Activated T-cell treated with anti-CD3 and anti-CD28 coated beads, Interleukin-2, amount 50 U/mL, for 24 hours (primary cell): ENCODE data around the gene LHX5.
A peak's percentile ranks its signal among the peaks of the same experiment; 100 is the strongest.

Source experiments
- DNase-seq: peaks from one replicate; pipeline ENCODE4 v3.0.0-alpha.2; 2020
- H3K27ac Mint-ChIP-seq: 2 replicates; pipeline ENCODE4 v1.8.0; 2020; ENCODE audit warnings: mild to moderate bottlenecking, mixed read lengths
- H3K27me3 Mint-ChIP-seq: 2 replicates; pipeline ENCODE4 v1.8.0; 2020; ENCODE audit warnings: mixed read lengths
- H3K36me3 Mint-ChIP-seq: 2 replicates; pipeline ENCODE4 v1.8.0; 2020; ENCODE audit warnings: low read depth, mixed read lengths
- H3K4me1 Mint-ChIP-seq: 2 replicates; pipeline ENCODE4 v1.8.0; 2020; ENCODE audit warnings: low read depth, mixed read lengths
- H3K4me3 Mint-ChIP-seq: 2 replicates; pipeline ENCODE4 v1.8.0; 2020; ENCODE audit warnings: mild to moderate bottlenecking, moderate library complexity, mixed read lengths
- H3K9me3 Mint-ChIP-seq: 2 replicates; pipeline ENCODE4 v1.8.0; 2020; ENCODE audit warnings: mixed read lengths

LHX5 gene

DNA sequence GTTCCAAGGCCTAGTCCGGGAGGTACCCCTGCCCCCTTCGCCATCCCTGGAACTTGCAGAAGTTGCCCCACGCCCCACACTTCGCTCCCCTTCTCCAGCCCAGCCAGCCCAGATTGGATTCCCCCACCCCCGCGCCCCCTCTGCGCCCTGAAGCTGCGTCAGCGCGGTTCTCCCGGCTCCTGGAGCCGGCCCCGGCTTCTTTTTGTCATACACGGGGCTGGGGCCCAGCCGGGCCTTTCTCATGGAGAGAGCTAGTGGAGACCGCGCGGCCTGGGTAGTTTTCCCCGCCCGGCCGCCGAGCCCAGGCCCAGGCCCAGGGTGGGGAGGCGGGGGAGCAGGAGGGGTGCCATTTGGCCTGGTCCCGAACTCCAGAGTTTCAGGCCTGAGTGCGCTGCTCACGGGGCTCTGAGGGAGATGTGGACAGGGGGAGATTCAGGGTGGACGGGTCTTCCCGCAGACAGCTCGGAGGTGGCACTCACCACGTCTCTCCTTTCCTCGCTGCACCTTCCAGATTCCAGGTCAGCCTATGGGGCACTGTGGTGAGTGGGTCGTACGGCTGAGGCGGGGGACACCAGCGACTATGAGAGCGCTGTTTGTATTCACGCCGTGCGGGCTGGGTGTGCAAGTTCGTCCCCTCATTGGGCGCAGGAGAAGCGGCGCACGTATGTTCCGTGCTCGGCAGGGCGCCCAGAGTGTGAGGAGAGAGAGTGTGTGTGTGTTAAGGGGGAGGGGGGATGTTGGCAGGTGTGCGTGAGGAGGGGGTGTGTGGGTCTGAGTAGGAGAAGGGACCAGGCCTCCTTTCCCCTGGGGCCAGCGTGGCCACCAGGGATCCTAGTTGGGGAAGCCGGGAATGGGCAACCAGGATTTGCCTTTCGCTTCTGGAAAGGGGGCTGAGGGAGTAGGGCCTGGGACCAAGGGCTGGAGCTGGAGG is 785 bp upstream of the LHX5 start:
- DNase-seq = no peak
- Mint-ChIP-seq H3K4me1 (peaks cover 12% of the 10 kb centered on the region), H3K36me3 (no peaks in the 10 kb centered on the region), H3K4me3 (no peak overlapping the region), H3K9me3 (no peaks in the 10 kb centered on the region), H3K27ac (no peak overlapping the region), H3K27me3 (peaks cover 91% of the 10 kb centered on the region)

DNA sequence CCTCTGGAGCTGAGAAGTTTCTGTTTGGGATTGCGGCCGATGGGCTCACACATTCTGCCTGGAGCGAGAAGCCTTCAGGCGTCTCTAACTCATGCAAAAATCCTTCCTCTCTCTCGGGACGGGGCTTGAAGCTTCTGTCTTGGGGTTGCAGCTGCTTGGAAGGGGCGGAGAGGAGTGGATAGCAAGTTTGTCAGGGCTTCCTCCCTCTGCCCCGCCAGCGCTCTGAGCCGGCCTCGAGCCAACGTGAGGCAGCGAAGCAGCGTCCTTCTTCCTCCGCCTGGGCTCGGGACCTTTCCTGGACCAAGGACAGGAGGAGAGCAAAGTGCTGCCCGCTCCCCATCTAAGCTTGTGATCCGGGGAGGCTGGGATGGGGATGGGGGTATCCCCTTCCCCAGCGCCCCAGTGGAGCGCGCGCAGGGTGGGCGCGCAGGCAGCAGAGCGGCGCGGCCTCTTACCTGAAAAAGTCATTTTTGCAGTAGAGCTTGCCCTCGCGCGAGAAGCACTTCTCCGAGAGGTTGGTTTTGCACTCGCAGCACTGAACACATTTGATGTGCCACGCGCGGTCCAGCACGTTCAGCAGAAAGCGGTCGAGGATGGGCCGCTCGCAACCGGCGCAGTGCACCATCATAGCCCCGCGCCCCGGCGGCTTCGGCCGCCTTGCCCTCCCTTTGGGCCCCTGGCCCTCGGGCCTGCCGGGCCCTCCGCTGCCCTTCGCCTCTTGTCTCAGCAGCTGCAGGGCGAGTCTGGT is 626 bp downstream of the LHX5 start:
- no peak overlapping the region for H3K4me3 Mint-ChIP-seq
- H3K27me3 Mint-ChIP-seq = peaks cover 95% of the 10 kb centered on the region
- DNase-seq = no peak
- H3K9me3 Mint-ChIP-seq = no peaks in the 10 kb centered on the region
- peaks cover 16% of the 10 kb centered on the region for H3K4me1 Mint-ChIP-seq
- H3K36me3 Mint-ChIP-seq = no peaks in the 10 kb centered on the region
- no peak overlapping the region for H3K27ac Mint-ChIP-seq

DNA sequence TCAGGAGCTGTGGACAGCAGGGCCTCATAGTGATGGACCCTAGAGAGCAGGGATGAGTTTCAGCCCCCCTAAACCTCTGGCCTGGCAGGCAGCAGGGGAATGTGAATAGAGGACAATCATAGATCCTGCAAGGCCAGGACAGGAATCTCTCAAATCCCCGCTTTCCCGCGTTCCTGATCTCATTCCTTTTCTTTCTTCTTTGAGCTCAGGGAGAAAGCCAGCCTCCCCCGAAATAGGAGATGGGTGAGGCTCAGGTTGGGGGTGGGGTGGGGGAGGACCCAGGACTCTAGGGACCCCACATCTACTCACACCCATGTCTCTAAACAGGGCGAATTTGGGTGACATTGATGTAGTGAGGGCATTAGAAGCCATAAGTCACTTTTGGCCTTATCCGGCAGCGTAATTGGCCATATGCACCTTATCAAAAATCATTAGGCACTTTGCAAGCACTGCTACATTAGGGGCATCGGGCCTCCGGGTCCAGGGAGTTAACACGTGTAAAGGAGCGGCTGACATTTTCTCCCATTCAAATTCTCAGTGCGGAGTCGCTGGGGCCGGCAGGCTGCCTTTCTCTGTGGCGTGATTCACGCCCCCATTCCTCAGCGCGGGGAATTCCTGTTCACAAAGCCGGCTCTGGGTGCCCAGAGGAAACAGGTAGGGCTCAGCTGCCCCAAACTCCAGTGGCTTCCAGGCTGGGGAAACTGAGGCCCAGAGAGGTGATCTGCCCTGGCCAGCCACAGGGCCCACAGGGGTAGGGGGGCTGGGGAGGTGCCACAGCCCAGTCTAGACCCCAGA is 1.5 kb downstream of the LHX5 start:
- H3K4me3 Mint-ChIP-seq = no peak overlapping the region
- no peak for DNase-seq
- H3K27ac Mint-ChIP-seq = no peak overlapping the region
- peaks cover 91% of the 10 kb centered on the region for H3K27me3 Mint-ChIP-seq
- no peaks in the 10 kb centered on the region for H3K36me3 Mint-ChIP-seq
- peaks cover 14% of the 10 kb centered on the region for H3K4me1 Mint-ChIP-seq
- no peaks in the 10 kb centered on the region for H3K9me3 Mint-ChIP-seq

DNA sequence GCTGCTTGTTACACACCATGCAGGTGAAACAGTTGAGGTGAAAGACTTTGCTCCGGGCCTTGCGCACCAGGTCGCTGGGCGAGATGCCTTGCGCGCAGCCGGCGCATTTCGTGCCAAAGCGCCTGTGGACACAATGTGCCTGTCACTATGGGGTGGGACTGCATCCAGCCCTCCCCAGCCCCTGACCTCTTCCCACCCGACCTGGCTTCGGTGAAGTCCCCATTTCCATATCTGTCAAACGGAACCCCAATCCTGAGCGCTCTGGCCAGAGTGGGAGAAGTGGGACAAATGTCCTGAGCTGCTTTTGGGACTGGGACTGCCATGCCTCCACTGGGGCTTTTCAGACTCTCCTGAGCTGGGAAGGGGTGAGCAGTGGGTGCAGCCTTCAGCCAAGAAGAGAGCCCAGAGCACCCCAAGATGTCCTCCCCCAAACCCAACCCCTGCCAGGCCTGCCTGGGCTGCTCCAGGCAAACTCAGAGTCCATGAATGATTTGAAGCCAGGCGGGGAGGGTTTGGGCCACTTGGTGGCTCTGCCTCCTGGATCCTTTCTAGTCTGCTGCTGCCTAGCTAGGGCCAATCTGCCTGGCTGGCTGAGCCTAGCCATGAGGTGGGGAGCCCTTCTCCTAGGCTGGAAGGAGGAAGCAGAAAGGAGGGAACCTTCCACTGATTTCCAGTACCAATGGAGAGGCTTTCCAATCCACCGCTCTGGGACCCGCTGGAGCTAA is 2.3 kb downstream of the LHX5 start:
- Mint-ChIP-seq H3K4me3 (no peak overlapping the region), H3K36me3 (no peaks in the 10 kb centered on the region), H3K27ac (no peak overlapping the region), H3K9me3 (no peaks in the 10 kb centered on the region), H3K27me3 (peaks cover 90% of the 10 kb centered on the region), H3K4me1 (peaks cover 17% of the 10 kb centered on the region)
- DNase-seq = no peak

DNA sequence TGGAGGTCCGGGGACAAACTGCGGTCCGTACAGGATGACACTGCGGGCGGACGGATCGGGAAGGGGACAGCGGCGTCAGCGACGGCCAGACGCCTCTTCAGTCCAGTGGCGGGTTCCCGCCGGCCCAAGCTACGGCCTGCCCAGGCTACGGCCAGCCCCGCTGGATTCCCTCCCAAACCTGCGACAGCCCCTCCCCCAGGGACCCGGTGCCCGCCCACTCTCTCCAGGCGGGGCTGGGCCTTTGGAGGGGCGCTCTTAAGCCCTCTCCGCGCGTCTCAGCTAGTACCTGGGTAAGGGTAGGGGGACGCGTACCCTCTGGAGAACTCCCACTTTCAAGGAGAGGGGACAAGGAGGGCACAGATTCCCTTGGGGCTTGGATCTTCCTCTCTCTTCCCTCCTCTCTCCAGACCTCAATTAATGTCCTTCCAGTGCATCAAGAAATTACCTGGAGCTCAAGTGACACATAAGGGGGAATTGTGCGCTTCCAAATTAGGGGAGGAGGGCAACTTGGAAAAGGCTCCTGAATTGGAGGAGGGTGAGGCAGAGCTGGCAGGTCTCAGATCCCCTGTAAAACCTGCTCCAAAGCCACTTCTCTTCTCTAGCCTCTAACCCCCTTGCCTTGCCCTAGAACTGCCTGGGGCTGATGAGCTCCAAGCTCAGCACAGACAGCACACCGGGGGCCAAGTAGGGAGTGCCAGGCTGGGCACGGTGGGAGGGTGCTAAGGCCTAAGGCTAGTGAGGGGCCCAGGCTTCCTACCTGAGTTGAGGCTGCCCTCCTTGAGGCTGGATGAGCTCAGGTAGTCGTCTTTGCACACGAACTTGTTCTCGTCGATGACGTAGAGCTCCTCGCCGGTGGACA is 3.1 kb downstream of the LHX5 start:
- H3K27me3 Mint-ChIP-seq = peaks cover 90% of the 10 kb centered on the region

DNA sequence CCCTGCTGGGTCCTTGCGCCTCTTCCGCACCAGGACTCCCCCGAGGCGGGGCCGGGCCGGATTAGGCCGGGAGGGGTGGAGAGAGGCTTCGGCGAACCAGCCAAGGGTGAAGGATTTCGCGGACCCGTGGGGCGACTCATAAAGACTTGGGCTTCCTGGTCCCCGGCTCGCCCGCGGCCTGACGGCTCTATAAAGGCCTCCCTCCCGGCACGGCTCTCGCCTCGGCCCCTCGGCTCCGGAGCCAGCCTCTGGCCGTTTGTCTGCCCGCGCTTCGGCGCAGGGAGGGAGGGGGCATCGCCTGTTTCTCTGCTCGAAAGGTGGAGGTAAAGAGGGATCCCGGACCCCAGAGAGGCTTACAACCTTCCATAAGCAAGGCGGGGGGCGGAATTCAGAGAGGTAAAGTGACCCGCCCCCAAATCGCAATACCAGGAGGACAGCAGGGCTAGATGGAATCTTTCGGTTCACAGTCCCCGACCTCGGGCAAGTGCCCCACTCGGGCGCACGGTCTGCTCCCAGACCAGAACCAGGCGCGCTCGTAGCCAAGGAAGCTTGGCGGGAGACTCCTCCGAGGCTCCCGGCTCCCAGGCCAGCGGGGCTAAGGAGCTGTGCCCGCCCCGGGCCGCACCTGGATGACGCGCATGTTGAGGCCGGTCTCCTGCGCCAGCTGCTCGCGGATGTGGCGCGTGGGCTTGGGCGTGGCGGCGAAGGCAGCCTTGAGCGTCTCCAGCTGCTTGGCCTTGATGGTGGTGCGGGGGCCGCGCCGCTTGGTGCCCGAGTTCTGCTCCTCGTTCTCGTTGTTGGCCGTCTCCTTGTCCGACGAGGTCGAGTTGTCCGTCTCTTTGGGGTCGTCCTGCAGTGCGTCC is 3.9 kb downstream of the LHX5 start:
- Mint-ChIP-seq H3K4me3 (peak overlapping the region; percentile 33), H3K4me1 (peaks cover 23% of the 10 kb centered on the region), H3K36me3 (no peaks in the 10 kb centered on the region), H3K27ac (no peak overlapping the region), H3K9me3 (no peaks in the 10 kb centered on the region), H3K27me3 (peaks cover 86% of the 10 kb centered on the region)
- DNase-seq = no peak

More for the DNA sequence above, 3.1 kb downstream of the LHX5 start:
- no peak for DNase-seq
- no peak overlapping the region for H3K27ac Mint-ChIP-seq
- peaks cover 20% of the 10 kb centered on the region for H3K4me1 Mint-ChIP-seq
- H3K4me3 Mint-ChIP-seq = no peak overlapping the region
- H3K9me3 Mint-ChIP-seq = no peaks in the 10 kb centered on the region
- H3K36me3 Mint-ChIP-seq = no peaks in the 10 kb centered on the region

DNA sequence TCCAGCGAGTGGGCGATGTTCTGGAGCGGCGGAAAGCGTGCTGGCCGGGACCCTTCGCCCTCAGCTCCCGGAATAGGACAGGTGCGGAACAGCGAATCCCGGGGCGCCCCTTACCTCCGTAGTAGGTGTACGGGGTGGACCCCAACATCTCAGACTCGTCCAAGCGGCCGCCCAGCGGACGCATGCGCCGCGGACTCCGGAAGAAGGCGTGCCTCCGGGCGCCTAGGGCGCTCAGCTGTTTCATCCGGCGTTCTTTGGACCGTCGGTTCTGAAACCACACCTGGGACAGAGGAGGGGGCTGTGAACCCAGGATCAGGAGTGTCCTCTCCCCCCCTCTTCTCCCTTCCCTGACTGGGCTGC is 4.5 kb downstream of the LHX5 start:
- H3K4me3 Mint-ChIP-seq = no peak overlapping the region
- peaks cover 85% of the 10 kb centered on the region for H3K27me3 Mint-ChIP-seq
- no peaks in the 10 kb centered on the region for H3K9me3 Mint-ChIP-seq
- no peak overlapping the region for H3K27ac Mint-ChIP-seq
- peaks cover 26% of the 10 kb centered on the region for H3K4me1 Mint-ChIP-seq
- H3K36me3 Mint-ChIP-seq = no peaks in the 10 kb centered on the region
- DNase-seq = no peak

DNA sequence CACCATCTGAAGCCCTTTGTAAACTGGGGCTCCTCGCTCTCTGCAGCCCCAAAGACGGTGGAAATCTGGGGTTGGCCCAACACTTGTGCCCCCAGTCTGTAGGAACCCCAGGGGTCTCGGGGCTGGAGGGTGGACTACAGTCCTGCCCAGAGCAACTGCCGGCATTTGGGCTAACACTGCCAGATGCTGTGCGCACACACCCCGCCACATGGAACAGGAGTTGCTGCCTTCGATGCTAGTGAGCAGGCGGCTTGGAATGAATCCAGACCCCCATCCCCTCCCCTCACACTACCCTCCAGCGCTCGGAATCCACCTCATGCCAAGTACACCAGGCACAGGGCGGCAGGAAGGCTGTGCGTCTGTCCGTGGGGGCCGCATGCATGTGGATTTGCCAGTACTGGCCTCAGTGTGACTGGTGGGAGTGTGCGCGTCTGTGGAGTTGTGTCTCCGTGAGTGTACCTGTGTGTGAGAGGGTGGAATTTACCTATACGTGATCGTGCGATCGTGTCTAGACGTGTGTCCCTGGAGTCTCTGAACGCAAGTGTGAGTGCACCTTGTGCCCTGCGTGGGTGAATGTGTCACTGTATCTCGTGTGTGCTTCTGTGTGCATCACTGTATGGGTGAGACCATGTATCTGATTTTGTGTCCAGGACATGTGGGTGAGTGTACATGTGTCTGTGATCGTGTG is 5.1 kb downstream of the LHX5 start:
- Mint-ChIP-seq H3K9me3 (no peaks in the 10 kb centered on the region), H3K27ac (no peak overlapping the region), H3K27me3 (peaks cover 84% of the 10 kb centered on the region), H3K36me3 (no peaks in the 10 kb centered on the region), H3K4me1 (peaks cover 26% of the 10 kb centered on the region), H3K4me3 (no peak overlapping the region)
- no peak for DNase-seq

DNA sequence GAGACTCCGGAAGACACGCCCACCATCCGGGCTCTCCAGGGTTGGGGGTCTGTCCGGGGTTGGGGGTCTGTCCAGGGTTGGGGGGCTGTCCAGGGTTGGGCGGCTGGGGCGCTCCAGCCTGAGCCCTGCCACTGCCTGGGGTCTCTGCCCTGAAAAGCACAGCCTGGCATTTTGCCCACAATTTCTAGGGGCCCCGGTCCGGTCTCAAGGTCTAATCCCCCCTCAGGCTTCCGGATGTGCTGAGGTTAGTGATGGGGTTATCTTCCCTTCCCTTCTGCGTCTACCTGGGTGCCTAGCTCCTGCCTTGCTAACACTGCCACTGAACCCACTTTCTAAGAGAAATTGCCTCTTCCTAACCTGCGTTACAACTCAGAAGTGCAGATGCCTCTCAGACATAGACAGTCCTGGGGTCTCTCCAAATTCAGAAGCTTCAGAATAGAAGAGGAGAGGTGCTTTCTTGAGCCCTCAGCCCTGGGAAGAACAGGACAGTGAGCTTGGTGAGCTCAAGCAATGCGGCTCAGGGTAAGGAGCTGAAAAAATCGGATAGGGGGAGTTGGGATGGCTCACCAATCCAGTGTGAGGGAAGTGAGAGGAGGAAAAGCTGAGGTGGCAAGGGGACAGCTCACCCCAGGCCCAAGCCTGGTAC is 5.7 kb downstream of the LHX5 start:
- H3K4me1 Mint-ChIP-seq = peaks cover 26% of the 10 kb centered on the region
- DNase-seq = no peak
- no peaks in the 10 kb centered on the region for H3K9me3 Mint-ChIP-seq
- H3K4me3 Mint-ChIP-seq = no peak overlapping the region
- no peak overlapping the region for H3K27ac Mint-ChIP-seq
- no peaks in the 10 kb centered on the region for H3K36me3 Mint-ChIP-seq
- peaks cover 87% of the 10 kb centered on the region for H3K27me3 Mint-ChIP-seq

DNA sequence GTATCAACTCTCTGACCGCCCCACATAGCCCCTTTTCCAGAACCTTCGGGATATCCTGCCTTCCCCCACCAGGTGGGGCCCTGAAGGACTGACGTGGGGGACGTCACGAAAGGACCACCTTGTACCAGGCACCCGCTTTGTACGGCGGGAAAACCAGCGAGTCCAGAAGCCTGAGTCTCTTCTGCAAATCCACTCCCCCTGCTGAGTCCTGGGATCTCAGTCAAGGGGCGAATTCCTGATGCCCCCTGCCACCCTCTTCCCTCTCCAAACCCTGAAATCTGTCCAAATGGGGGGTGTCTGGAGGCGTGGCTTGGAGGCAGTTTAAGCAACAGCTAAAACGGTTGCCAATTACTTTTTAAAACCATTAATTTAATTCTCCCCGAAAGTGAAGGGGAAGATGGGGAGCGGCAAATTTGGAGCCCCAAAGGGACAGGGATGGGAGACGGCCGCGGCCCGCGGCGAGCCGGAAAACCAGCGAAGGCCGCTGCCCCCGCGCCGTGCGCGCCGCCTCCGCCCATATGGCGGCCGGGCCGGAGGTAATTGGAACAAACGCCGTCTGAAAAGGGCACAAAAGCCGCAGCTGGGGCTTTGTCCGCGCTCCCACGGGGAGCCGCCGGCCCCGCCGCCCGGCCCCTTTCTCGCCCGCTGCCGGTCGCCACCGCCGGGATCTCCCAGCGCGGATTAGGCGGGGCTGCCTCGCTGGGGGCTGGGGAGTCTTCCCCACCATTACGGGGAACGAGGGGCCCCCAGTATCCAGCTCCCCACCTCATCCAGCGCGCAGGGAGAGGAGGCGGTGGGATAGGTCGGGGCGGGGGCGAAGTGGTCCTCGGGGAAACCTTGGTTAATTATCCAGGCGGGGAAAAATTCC is 6.6 kb downstream of the LHX5 start:
- no peak for DNase-seq
- peak overlapping the region; percentile 12 for H3K4me3 Mint-ChIP-seq
- H3K9me3 Mint-ChIP-seq = no peaks in the 10 kb centered on the region
- no peak overlapping the region for H3K27ac Mint-ChIP-seq
- peaks cover 24% of the 10 kb centered on the region for H3K4me1 Mint-ChIP-seq
- H3K27me3 Mint-ChIP-seq = peaks cover 84% of the 10 kb centered on the region
- H3K36me3 Mint-ChIP-seq = no peaks in the 10 kb centered on the region

DNA sequence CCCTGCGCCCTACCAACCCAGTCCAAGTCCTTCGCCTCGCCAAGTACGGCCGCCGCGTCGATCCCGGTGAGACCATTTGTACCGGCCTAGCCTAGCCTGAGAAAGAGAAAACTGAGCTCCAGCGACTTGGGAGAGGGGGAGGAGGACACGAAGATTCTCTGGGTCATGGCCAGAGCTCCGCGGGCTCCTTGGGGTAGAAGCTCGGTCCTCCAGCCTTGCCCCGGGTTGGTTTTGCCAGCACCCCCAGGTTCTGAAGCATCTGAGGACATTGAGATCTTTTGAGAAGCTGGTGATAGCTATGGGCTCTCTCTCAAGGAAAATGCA is 7.3 kb downstream of the LHX5 start:
- peaks cover 84% of the 10 kb centered on the region for H3K27me3 Mint-ChIP-seq
- H3K27ac Mint-ChIP-seq = no peak overlapping the region
- H3K9me3 Mint-ChIP-seq = no peaks in the 10 kb centered on the region
- peaks cover 24% of the 10 kb centered on the region for H3K4me1 Mint-ChIP-seq
- no peaks in the 10 kb centered on the region for H3K36me3 Mint-ChIP-seq
- DNase-seq = no peak
- H3K4me3 Mint-ChIP-seq = peak overlapping the region; percentile 12
